Epidermal melanocyte (primary cell): Measurements from ENCODE around the gene PSMD1.
"Not testable (repeated sequence)": the region's sequence is repeated elsewhere in the genome, so short reads cannot be mapped to it uniquely, and the experiment has no call there.

Experiments
- DNase-seq: peaks from one replicate; pipeline ENCODE4 v3.0.0; 2011; ENCODE audit warnings: low spot score; ENCODE audit not compliant: insufficient read length

Gene PSMD1

DNA sequence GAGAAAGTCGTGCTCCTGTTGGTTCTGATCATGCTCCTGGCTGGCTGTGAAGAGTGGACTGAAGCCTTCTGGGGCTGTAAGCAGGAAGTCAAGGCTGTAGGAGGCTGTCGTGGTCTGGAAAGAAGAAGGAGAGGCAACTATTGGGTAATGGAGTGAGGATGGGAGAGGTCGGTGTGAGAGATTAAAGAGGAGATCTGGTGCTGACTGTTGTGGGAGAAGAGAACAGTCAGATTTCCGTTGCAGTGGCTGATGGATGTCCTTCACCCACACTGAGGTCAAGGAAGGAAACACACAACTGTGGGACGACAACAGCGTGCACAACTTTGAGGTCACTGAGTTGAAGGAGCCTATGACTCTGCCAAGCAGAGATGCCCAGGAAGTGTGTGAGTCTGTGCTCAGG lies 2.8 kb upstream of the PSMD1 start:
- DNase-seq, result no peak

DNA sequence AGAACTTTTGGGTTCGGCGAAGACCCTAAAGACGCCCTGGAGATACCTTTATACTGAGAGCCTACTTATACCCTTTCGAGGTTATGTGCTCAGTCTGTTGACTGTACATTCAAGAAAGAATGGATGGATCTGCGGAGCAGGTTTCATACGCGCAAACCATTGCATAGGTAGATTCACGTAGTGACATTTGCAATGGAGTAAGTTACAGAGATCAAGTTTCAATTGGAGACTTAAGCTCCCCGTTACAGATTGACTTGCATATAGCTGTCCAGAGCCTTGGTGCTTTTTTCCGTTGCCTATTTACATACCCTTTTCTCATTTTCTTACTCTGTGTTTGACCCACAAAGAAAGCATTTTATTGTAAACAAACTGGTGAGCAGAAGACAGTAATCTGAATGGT lies 923 bp downstream of the PSMD1 start:
- DNase-seq, result no peak

DNA sequence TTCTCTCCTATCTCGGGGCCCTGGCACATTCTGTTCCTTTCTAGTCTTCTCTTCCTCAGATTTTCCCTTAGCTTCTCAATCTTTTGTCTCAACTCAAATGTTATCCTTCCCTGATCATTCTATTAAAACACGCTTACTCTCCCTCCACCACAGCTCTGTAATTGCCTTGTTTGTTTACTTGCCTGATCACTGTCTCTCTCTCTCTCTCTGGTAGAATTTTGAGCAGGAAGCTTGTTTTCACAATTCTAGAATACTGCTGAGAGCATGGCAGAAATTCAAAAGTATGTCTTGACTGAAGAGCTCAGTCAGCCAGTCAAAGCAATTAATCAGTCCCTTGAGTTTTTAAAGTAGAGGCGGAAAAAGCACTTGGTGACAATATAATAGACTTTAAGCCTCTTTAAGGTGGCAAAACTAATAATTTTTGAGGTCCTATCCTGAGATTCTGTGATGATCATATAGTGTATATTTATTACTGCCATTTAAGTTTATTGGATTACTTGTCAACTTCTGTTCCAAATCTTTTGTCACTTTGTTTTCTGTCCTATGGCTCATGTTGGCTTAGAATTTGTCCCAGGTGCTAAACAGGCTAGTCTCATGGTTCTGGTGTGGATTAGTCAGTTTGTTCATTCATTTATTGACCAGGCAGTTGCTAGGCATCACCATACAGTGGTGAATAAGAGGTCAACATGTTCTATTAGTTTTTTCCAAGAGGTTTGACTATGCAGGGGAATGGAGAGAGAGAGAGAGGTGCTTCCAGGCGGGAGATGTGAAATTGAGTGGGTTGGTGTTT lies 2.3 kb downstream of the PSMD1 start:
- DNase-seq, result no peak

DNA sequence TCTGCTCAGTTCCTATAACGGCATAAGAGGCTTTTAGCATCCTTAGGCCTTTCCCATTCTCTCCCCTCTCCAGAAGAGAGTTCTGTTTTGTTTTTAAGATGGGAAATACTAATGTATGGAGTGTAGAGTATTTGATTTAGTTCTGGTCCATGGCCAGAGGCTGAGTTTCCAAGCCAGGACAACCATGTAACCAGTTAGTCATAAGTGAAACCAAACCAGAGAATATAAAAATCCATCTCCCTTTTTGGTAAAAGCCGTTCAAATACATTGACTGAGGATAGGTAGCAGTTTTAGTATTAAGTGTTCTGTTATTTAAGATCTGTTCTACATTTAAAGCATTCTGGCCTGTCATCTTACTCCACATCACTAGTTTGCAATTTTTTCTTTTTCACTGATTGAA lies 3.1 kb downstream of the PSMD1 start:
- DNase-seq, result no peak

DNA sequence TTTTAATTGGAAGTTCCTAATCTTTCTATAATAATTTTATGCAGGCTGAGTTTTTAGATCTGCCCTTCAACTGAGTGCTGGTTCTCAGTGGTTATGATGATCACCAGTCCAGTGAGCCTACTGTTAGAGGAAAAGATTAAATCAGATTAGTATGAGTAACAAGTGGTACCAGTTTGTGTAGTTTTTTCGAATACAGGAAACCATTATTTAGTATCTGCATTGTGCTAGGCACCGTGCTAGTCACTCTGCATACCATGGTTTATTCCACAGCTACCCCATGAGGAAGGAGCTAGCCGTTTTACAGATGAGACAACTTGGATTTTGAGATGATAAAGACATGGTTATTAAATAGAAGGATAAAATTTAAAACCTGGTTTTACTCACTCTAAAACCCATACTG lies 6.1 kb downstream of the PSMD1 start:
- no peak for DNase-seq

DNA sequence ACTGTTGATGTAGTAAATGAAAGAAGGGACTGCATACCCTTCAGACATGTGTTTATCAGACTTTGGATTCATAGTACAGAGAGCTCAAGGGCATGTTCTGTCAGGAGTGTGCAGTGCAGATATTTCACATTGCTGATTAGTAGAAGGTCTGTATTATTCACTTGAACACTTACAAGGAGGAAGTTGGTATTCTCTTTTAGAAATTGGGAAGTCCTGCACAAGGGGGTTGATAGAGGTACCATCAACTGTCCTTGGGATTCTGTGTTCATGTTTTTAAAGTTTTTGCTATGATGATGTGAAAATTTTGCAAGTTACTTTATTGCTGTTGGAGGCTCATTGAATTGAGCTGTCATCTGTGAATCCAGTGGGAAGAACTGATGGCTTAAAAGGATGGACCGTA lies 6.7 kb downstream of the PSMD1 start:
- no peak for DNase-seq

DNA sequence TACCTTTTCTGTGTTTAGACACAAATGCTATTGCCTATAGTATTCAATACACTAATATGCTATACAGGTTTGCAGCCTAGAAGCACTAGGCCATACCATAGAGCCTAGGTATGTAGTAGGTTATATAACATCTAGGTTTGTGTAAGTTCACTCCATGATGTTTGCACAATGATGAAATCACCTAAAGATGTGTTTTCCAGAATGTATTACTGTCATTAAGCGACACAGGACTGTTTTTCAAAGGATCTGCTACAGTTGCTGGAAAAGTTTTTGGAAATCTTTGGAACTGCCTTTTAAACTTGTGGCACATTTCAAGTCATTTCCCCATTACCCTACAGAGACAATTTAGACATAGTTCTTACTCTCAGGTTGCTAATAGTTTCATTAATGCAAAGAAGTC lies 9.3 kb downstream of the PSMD1 start:
- no peak for DNase-seq

DNA sequence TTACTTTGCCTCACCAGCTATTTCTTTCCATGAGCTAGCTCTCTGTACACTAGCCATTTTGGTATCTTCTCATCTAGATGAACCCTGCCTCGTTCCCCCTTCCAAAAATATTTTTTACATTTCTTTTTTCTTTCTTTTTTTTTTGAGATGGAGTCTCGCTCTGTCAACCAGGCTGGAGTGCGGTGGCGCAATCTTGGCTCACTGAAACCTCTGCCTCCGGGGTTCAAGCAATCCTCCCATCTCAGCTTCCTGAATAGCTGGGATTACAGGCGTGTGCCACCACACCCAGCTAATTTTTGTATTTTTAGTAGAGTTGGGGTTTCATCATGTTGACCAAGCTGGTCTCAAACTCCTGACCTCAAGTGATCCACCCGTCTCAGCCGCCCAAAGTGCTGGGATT lies 10.9 kb downstream of the PSMD1 start:
- DNase-seq, result not testable (repeated sequence)

DNA sequence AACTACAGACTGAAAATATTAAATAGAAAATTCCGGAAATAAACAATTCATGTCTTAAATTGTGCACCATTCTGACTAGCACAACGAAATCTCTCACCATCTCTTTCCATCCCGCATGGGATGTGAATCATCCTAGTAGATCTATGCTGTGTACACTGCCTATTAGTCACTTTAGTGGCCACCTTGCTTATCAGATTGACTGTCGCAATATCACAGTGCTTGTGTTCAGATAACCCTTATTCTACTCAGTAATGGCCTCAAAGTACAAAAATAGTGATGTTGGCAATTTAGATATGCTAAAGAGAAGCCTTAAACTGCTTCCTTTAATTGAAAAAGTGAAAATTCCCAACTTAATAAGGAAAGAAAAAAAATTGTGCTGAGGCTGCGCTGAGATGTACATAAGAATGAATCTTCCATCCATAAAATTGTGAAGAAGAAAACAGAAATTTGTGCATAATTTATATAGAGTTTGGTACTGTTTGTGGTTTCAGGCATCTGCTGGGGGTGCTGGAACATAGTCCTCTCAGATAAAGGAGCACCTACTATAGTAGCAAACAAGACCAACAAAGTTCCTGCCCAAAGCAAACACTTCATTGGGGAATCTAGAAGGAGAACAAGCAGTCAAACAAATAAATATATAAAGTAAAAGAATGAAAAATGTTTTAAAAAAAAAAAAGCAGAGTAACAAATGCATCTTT lies 12.0 kb downstream of the PSMD1 start:
- DNase-seq, result no peak

DNA sequence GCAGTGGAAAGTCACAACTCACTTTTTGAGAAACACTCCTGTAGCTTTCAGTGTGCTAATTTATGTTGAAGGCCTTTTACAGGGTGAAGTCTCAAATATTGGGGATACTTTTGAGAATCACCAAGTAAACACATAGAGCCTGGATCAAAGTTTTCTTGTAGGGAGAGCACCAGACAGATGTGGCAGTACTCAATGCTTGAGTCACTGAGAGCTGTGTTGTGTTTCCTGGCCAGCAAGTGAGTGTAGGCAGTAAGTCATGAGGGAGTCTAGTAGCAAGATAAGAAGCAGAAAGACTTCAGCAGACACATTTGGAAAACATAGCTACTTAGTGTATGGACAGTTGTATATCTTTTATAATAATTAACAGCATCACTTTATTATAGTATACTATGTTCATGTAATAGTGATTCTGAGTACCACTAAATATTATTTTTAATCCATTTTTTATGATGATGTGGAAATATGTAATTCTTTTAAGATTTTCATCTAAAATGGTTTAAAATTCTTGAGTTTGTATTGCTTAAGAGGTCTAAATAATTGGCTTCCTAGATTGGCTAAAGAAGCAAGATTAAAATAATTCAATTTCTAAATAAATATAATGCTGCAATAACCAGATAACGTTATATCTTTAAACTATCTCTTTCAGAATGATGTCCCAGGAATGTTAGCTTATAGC lies 12.8 kb downstream of the PSMD1 start:
- no peak for DNase-seq

DNA sequence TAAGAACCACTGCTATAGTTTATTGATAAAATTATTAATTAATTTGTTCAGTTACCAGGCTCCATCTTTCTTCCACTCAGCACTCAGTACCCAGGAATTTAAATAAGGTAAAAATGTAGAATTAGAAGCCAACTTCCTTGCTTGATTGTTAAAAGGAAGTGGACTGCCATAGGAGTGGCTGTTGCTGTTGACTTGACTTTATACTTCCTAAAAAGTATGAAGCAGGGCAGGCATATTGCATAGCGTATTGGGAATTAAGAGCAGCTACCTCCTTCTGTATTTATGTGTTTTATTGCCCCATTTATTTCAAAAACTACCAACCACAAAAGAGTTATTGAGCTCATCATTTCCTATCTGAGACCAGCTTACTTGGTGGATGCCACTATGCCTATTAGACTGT lies 27.9 kb downstream of the PSMD1 start:
- no peak for DNase-seq

DNA sequence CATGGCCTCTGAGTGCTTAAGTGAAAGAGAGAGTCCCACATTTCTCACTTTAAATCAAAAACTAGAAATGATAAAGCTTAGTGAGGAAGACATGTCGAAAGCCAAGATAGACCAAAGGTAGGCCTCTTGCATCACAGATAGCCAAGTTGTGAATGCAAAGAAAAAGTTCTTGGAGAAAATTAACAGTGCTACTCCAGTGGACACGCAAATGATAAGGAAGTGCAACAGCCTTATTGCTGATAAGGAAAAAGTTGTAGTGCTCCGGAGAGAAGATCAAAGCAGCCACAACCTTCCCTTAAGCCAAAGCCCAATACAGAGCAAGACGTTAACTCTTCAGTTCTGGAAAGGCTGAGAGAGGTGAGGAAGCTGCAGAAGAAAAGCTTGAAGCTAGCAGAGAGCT lies 32.1 kb downstream of the PSMD1 start:
- DNase-seq, result no peak

DNA sequence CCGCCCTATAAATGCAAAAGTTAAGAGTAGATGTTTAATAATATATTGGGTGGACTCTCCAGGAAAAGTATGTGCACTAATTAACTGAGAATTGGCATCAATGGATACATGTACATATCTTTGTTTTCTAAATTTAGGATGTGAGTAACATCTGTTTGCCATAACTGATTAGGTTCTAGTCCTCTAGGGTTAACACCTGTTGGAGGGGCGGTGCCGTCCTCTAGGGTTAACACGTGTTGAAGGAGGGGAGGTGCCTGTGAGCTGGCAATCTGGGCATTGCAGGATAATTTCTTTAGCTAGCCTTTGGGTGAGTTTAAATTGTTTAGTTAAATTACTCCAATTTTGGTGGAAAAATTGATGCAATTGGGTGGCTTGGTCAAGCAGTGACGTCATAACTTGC lies 37.3 kb downstream of the PSMD1 start:
- DNase-seq, result no peak

DNA sequence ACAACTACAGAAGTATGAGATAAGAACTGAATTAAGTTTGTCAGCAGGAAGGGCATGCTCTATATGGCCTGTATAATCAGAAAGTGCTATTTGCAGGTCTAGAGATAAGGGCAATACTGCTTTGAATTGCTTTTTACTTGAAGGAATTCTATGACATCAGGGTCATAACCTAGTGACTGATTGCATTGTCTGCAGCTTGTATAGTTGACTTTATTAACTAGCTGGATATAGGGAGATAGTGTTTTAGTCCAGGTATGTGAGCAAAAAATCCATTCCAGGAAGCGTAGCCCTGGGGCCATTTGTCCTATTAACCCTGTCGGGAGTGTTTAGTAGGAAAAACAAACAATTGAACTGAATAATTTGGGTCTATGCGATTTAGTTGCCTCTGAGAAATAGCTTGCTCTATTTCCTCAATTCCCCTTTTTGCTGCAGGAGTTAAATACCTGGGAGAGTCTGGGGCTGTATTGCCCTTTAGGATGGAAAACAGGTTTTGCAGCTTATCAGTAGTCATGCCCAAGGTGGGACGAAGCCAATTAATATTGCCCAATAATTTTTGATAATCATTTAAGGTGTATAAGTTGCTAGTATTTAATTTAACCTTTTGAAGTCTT lies 38.2 kb downstream of the PSMD1 start:
- DNase-seq, result no peak

DNA sequence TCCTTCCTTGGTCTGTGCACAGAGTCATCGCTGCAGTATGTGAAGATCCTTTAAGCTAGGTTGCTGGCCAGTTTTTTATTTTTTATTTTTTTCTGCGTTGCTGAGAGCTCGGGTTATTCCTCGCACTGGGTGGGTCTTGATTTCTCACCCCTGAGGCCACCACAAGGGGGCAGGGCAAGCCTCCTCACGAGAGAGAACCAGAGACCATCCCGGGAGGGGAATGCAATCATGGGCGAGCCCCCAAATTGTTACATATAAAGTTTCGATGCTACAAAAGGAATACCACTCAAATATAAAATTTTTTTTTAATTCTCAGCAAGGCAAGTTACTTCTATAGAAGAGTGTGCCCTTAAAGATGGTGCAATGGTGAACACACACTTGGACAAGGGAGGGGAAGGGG lies 43.3 kb downstream of the PSMD1 start:
- DNase-seq, result no peak

DNA sequence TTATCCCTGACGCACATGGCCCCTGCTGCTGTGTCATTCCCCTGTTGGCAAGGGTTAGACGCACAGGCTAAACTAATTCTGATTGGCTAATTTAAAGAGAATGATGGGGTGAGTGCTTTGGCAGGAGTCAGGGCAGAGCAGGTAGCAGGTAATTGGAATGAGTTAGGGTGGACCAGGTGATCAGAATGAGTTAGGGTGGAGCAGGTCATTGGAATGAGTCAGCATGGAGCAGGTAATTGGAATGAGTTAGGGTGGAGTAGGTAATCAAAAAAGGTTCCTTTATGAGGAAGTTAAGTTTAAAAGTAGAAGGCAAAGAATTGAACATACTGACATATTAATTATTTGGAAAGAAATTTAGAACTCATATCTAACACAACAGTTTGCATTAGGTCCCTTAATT lies 43.7 kb downstream of the PSMD1 start:
- not testable (repeated sequence) for DNase-seq

DNA sequence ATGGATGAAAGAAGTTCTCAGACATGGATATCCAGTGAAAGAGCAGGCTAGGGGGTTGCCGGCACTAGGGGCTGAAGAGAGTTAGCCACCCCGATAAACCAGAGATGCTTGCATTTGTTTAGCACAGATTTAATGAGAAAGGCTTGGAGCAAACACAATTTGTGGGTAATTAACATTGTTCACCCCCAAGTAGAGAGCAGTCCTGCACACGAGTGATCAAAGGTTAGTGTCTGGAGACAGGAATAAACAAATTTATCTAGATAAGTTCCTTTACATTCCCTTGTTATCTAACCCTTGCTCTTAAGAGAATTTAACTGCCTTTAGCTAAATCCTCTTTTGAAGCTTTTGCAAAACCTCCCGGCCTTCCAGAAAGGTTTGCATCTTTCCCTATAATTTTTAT lies 44.3 kb downstream of the PSMD1 start:
- no peak for DNase-seq

DNA sequence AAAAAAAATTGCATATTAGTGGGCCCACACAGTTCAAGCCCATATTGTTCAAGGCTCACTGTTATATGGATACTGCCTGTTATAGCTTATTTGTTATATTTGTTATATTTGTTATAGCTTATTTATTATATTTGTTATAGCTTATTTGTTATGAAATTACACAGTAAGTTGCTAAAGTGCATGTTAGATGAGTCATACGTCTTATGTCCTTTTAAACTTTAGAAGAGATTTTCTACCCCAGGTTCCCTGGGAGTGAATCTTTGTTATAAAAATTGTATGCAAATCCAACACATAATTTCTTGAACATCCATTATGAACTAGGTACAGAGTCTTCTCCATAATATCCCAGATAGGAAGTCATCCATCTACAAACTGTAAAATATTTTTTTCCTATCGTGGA lies 46.1 kb downstream of the PSMD1 start:
- DNase-seq, result no peak

DNA sequence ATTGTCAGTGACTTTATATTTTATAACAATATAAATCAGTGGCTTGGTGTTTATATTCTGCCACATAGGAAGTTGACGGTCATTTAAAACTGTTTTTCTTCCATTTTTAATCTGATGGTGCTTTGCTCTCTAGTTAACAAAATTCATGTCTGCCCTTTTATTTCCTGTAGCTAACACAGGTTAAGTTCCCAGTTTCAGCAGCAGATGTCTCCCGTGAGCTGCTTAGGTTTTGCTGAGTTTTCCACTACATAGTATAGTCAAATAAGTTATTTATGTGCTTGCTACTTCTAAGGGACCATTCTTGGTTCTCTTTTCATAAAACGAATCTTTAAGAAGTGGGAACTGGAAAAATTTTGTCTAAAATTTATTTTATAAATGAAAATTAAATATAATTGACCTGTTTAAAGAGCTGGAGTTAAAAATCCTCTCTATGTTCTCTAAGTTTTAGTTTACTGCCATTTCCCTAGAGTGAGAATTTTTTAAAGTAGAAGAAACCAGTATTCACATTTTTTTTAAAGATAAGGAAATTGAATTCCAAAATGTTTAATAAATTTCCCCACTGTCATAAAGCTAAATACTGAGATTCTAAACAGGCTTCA lies 47.5 kb downstream of the PSMD1 start:
- DNase-seq, result peak; percentile 22

DNA sequence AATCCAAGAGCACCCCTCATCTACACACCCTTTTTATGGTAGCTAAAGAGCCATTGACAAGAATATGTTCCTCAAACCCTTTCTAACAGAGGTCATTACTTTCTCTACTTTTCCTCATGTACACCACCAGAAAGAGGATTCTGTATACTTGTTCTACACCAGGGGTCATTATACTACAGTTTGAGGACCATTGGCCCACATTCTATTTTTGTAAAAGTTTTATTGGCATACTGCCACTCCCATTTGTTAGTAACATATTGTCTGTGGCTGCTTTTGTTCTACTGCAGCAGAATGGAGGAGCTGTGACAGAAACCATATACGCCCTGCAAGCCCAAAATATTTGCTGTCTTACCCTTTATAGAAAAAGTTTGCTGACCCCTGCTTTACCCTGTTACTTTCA lies 53.9 kb downstream of the PSMD1 start:
- DNase-seq, result no peak

DNA sequence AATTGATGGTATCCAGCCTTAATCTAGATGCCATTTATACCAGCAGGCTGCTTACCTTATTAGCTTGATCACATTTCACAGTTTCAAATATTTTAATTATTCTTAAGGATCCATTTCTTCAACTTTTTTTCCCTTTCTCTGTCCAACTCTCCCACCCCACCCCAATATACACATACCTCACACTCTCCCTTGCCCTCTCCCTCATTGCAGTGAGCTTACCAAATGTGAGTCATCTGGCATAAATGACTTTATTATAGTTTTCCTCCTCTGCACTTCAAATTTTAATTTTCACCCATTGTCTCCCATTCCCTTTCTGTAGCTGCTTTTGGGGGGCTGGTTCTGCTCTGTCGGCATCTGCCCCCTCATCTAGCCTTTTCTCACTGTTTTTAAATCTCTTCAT lies 55.3 kb downstream of the PSMD1 start:
- DNase-seq, result no peak

DNA sequence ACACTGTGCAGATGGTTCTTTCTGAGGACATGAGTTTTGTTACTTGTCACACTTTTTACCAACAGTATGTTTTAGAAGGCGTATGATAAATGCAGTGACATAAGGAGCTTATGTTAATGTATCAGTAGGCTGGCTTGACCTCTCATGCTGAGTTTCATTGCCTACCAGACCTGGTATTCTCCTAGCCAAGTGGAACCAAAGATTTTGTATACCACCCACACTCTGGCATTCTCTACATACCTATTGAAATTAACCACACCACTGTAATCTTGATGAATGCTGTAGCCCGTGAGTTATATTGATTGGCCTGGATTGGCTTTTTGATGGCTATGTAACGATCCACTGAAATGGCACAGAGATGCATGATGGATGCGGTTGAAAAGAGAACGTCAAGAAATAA lies 56.8 kb downstream of the PSMD1 start:
- DNase-seq, result no peak
